VCaP (cell line): ENCODE results near the gene P3H2.

Experiments used
- H3K27ac ChIP-seq: fragments of 450-650 bp; 2 replicates; pipeline ENCODE4 v1.5.1; 2017
- TF ChIP-seq, protein P1 (sequence below): fragments of 450-650 bp; conservative IDR thresholded peaks from 2 replicates; pipeline ENCODE4 v1.5.1; 2017; ENCODE audit warnings: mild to moderate bottlenecking, moderate library complexity

Gene P3H2

GRCh38 chr3:190005343-190006113 is 115.2 kb downstream of the P3H2 start:
- TF ChIP-seq, protein P1, sequence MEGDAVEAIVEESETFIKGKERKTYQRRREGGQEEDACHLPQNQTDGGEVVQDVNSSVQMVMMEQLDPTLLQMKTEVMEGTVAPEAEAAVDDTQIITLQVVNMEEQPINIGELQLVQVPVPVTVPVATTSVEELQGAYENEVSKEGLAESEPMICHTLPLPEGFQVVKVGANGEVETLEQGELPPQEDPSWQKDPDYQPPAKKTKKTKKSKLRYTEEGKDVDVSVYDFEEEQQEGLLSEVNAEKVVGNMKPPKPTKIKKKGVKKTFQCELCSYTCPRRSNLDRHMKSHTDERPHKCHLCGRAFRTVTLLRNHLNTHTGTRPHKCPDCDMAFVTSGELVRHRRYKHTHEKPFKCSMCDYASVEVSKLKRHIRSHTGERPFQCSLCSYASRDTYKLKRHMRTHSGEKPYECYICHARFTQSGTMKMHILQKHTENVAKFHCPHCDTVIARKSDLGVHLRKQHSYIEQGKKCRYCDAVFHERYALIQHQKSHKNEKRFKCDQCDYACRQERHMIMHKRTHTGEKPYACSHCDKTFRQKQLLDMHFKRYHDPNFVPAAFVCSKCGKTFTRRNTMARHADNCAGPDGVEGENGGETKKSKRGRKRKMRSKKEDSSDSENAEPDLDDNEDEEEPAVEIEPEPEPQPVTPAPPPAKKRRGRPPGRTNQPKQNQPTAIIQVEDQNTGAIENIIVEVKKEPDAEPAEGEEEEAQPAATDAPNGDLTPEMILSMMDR, result no peak
- no peak overlapping the region for H3K27ac ChIP-seq

DNA sequence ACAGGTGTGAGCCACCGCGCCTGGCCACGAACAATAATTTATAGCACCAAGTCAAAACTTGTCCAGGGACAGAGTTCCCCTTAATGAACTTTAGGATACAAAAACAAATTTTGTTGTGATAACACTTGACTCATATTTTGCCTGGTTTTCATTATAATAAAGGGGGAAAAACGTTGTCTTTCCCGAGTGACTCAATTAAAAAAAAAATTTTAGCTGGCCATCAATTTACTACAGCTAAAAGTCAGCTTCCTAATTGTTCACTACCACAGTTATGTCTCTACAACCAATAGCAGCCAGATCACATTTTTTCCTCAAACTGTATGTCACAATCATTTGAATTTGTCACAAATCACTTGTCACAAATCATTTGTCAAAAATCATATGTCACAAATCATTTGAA is 116.0 kb downstream of the P3H2 start:
- TF ChIP-seq, protein P1, result no peak
- no peak overlapping the region for H3K27ac ChIP-seq

DNA sequence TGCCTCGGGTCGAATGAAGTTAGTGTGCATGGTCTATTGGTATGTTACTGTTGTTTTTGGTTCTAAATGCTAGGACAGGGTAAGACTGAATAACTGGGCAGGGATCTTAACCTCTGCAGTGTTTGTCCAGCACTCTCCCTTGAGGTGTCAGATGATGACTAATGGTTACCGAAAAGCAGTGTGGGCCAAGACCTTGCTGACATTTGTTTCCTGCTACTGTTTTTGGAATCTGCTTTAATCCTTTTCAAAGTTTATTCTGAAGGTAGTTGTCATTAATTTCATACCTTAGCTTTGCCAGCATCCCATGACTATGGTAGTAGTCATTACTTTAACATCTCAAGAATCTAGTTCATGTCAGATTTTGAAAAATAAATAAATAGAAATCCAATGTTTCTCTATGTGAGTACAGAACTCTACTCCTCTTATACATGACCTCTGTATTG is 117.0 kb downstream of the P3H2 start:
- TF ChIP-seq, protein P1, result no peak
- H3K27ac ChIP-seq, result no peak overlapping the region

DNA sequence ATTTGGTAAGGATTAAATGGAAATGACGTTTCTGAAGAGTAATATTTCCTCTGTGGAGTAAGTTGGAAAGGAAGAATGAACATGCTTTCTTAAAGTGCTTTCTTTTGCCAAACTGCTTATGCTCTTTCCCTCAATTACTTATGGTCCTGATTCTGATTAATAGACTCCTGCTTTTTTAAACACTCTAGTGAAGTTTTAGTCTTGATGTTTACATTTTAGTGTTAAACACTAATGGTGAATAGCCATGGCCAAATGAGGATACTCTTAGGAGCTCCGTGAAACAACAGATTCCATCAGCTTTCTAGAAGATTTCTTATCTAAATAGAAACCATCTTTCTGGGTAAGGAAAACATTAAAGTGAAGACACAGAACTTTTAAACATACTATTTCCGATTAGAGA is 117.6 kb downstream of the P3H2 start:
- H3K27ac ChIP-seq, result no peak overlapping the region
- TF ChIP-seq, protein P1, result no peak

DNA sequence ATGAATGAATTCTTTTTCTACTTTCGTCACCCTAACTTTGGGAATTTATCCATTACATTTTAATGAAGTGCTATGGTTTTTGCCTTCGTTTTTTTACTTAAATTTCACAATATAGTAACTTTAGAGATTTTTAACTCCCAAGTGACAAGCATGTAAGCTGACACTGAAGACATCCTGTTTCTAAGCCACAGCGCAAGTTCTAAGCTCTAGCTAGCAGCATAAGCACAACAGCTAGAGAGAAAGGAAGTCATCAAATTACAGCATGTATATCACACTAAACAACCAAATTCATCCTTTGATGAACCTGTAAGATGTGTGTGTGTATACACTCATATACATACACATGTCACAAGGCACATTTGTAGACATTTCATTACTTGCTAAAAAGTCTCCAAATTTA is 119.3 kb downstream of the P3H2 start:
- H3K27ac ChIP-seq, result no peak overlapping the region
- TF ChIP-seq, protein P1, result no peak

DNA sequence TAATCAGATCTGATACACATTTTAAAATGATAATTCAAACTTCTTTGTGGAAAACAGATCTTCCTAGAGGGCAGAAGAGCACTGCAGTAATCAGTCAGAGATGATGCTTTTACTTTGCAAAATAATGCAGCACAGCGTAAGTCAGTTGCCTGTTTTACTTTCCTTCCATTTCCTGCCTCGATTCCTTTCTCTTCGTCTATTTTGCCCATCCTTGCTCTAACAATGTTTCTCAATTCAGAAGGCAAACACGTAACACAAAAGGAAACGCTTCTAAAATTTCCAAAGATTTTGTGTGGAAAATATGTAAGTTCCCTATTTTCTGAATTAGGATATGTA is 119.9 kb downstream of the P3H2 start:
- TF ChIP-seq, protein P1, result no peak
- no peak overlapping the region for H3K27ac ChIP-seq

GRCh38 chr3:190000187-190000860 is 120.4 kb downstream of the P3H2 start:
- H3K27ac ChIP-seq, result no peak overlapping the region
- TF ChIP-seq, protein P1, result no peak
